NCI-H82 (cell line): ENCODE results near the gene METTL1.

Source experiments
- DNase-seq: peaks from one replicate; lab custom pipeline; 2025; lab: John Stamatoyannopoulos, UW

Gene METTL1

DNA sequence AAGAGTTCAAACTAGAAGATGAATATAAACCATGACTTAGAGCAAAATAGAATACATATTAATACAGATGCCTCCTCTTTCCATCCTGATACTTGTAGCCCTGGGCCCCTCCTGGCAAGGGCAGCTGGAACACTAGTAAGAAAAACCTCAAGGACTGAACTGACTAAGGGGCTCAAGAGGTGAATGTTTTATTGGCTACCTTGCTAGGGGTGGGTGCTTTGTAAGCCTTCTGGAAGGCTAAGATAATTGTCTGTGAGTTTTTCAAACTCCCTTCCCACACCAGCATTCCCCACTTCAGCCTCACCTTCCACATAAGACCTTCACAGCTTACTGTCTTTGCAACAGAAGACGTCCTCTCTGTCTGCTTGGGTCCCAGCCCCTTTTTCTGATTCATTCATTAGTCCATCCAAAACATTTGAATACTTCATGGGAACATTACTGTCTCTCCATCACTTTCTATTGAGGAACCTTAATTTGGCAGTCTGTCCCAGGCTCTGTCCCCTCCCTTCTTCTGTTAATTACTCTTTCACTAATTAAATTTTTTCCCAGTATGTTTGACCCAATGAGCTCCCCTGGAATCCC is 18.1 kb downstream of the METTL1 start:
- peak; percentile 48 for DNase-seq

DNA sequence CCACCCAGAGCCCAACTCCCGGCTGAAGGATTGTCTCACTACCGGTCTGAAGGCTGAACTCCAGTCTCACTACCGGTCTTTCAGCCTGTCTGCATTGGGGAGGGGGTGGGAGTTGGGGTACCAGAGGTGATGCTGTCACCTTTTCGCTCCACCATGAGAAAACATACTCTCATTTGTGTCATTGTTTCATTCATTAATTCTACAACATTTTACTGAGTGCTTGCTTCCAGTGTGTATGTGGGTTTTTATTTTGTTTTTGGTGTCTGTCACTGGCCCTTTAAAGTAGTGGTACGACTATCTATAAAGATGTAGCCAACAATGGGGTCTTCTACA is 19.3 kb downstream of the METTL1 start:
- DNase-seq, result no peak

DNA sequence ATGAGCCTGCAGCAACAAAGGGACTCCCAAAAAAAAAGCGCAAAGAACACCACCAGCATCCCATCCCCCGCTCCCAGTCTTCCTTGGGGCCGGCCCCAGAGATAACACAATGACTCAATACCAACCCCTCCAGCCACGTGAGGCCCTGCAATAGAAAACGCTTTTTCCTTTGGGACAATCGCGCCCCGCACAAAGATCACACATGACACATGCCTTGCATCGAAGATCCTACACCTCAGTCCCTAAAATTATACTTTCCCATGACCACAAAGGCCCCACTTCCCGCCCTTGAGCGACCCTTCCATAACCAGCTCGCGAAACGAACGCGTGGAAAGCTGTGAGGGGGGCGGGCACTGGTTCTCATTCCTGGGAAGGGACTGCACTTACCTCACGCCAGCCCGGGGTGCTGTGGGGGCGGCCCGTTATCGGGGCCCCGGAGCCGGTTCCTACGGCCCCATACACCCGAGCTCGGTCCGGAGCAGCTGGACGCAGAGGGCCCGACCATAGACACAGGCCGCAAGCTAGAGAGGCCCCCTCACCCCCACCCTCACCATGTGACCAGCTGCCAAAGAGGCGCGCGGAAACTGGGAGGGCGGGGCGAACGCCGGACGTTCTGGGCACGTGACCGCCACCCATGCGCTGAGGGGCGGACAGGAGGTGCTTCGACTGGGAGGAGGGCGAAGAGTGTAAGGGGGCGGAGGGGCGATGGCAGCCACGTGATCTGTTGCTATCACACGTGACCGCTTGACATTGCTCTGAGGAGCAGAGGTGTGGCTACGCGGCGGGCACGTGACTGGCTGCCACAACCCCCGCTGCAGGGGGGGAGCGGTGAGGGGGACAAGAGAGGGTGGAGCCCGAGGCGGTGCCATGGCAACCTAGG is 19.9 kb downstream of the METTL1 start, which contains the start of gene CDK4:
CDK4 (minus strand) TSS at position 523 of the 880 bp plus-strand sequence. CDS start 593 bp downstream, outside the sequence.
- DNase-seq, result peak; percentile 100

- DNase-seq, result no peak
Observed at GRCh38 chr12:57751432-57751787, 20.5 kb downstream of the METTL1 start.

DNA sequence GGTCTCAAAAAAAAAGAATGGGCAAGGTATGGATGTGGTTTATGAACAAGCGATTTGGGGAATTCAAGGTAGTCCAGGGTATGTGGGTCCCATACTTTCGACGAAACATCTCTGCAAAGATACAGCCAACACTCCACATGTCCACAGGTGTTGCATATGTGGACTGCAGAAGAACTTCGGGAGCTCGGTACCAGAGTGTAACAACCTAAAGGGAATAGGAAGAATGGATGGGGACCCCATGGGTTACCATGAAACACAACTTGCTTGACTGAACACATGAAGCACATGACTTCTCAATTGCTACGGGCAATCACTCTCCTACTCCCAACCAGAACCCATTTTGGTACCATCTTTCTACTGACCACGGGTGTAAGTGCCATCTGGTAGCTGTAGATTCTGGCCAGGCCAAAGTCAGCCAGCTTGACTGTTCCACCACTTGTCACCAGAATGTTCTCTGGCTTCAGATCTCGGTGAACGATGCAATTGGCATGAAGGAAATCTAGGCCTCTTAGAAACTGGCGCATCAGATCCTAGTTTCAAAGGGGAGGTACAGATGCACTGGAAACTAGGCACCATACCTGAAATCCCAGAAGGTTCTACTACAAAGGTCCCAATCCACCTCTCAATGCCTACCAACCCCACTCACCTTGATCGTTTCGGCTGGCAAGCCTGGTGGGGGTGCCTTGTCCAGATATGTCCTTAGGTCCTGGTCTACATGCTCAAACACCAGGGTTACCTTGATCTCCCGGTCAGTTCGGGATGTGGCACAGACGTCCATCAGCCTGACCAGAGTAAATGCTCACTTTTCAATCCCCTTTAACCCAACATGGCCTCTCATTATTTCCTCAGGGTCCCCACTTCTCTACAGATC is 21.1 kb downstream of the METTL1 start:
- no peak for DNase-seq

DNA sequence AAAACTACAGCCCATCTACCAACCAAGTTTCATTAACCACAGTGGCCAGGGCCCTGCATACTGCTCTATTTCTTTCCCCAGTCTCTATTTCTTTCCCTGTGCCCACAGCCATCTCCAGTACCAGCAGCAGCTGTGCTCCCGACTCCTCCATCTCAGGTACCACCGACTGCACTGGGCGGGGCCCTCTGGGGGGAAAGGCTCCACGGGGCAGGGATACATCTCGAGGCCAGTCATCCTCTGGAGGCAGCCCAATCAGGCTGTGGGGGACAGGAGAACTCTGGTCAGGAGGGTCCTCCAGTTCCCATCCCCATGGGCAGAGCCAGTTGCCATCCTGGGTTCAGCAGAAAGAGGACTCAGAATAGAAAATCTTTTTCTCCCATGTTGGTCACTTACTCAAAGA is 22.8 kb downstream of the METTL1 start:
- no peak for DNase-seq

GRCh38 chr12:57746025-57746424 is 25.9 kb downstream of the METTL1 start:
- DNase-seq, result no peak

GRCh38 chr12:57745485-57745881 is 26.4 kb downstream of the METTL1 start:
- DNase-seq, result no peak

- peak; percentile 100 for DNase-seq
Observed at GRCh38 chr12:57744777-57745484, 27.0 kb downstream of the METTL1 start, which contains the start of gene TSPAN31. TSPAN31 (plus strand) TSS chr12:57745039; CDS start chr12:57745155, 116 bp downstream.

- DNase-seq, result no peak
Observed at GRCh38 chr12:57744194-57744776, 27.6 kb downstream of the METTL1 start.

DNA sequence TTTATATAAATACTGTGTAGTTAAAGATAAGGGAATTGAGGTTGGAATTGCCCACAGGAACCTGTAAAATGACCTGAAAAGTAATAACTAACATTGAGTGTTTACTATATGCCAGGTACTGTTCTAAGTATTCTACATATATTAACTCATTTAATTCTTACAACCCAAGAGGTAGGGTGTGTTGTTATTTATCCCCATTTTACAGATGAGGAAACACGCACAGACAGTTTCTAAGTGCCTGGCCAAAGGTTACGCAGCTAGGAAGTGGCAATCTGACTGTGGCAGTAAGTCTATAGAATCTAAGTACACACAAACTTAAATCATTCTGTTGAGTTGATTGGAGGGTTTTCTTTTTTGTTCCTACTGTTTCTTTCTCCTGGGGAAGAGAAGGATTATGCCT is 28.1 kb downstream of the METTL1 start:
- DNase-seq, result no peak

DNA sequence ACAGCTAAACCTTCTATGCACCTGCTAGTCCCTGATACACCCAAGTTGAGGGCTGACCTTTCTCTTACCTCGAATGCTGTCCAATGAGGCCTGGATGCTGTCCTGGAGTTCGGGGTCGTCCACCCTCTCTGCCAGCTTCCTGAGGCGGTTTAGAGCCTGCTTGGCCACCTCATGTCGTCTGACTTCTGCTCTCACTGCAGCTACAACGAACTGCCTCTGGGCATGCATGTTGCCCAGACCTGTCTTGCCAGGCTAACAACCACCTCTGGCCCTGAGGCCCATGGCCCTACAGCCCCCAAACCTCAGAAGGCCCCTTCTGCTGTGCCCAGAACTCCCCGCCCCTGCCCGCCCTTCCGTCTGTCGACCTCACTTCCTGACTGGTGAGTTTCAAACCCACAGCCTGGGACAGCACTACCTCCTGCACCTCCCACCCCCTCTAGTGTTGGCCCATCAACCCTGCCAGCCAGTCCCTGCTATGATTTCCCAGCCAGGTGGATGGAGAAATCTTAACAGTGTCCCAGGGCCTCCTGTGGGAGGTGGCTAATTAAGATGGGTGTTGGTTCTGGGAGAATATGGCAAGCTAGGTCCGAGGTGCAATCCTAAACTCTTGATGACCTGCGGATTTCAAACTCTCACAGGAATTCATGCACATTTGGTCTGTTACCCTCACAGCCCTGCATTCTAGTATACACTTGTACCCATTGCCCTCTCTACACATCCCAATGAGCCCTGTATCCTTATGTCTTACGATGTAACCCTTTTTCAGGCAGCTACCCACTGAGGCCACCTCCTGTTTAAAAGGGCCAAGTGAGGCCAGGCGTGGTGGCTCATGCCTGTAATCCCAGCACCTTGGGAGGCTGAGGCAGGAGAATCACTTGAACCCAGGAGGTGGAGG is 29.8 kb downstream of the METTL1 start:
- DNase-seq, result no peak

GRCh38 chr12:57741413-57741789 is 30.5 kb downstream of the METTL1 start:
- no peak for DNase-seq

GRCh38 chr12:57740656-57741412 is 31.1 kb downstream of the METTL1 start:
- DNase-seq, result no peak

GRCh38 chr12:57739914-57740538 is 31.9 kb downstream of the METTL1 start:
- DNase-seq, result no peak

DNA sequence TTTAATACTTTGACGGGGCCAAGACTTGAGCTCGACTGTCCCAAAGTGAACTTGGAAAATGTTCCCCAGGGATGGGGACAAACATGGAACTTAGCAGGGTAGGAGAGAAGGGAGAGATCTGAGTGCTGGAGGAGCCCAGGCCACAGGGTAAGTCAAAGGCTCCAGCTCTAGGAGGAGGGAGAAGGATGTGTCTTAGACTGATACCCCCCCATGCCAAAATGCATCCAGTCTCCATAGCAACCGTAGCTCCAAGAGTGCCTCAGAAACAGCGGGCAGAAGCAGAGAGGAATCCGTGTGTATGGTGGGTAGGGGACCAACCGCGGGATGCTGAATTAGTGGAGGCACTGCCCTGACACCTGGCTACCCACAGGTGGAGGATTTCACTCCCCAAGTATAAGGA is 32.5 kb downstream of the METTL1 start:
- DNase-seq, result no peak

- peak; percentile 77 for DNase-seq
Observed at GRCh38 chr12:57738661-57739237, 33.2 kb downstream of the METTL1 start, which contains the start of gene AGAP2. AGAP2 (minus strand) TSS chr12:57738742; CDS start chr12:57738246, 496 bp downstream.
